Activated T-cell treated with anti-CD3 and anti-CD28 coated beads, Interleukin-2, amount 50 U/mL, for 1 hour (primary cell): Measurements from ENCODE around the gene SEC62.

Source experiments
- DNase-seq: peaks from one replicate; pipeline ENCODE4 v3.0.0-alpha.2; 2020

The SEC62 gene, protein sequence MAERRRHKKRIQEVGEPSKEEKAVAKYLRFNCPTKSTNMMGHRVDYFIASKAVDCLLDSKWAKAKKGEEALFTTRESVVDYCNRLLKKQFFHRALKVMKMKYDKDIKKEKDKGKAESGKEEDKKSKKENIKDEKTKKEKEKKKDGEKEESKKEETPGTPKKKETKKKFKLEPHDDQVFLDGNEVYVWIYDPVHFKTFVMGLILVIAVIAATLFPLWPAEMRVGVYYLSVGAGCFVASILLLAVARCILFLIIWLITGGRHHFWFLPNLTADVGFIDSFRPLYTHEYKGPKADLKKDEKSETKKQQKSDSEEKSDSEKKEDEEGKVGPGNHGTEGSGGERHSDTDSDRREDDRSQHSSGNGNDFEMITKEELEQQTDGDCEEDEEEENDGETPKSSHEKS

GRCh38 chr3:169966428-169966950 lies at the start of gene SEC62:
SEC62 (plus strand) TSS chr3:169966807; CDS start chr3:169966823, 16 bp downstream.
- DNase-seq = peak; percentile 97

- no peak for DNase-seq
Measured at GRCh38 chr3:169923189-169923588, 43.4 kb upstream of the SEC62 start.

DNA sequence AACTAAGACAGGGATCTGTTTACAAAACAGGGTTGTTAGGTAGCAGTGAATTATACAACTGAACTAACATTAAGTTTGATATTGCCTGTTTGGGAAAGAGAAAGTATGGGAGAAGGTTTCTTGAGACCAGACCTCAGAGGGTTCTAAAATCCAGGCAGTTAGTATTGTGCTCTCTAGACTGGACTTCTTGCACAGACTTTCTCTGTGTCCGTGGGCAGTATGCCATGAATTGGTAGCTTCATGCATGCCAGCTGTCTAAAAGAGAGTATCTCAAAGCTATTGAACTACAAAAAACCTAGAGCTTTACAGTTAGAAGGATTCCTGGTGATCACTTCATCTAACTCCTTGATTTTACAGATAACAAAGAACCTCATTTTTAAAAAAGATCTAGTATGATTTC lies 42.8 kb upstream of the SEC62 start:
- no peak for DNase-seq

DNA sequence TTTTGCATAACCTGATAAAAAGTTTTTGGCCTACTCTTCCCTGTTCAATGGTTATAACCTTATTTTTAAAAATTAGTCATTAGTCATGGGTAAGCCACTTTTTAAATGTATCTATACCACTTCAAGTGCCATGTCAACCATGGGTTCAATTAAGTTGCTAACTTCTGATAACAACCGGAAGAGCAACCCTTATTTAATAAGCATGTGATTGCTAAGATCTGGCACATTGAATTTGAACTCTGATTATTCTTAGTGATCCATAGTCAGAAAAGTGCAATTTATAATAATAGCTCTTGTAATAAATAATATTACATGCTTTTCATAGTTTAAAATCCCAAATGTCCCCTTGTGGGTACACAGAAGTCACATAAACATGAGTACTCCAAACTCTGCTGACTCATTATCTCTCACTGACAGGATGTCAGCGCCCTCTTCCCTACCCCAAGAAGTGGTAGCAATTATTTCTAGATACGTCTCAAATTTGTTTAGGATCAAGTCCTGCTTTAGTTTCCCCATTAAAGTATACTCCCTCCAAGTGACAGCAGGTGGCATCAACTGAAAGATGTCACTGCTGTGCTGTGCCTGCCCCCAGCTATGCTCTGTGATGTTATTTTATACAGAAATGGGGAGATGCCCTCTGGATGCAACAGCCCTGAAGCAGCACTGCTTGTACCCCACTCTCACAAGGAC lies 36.6 kb upstream of the SEC62 start:
- DNase-seq = no peak

DNA sequence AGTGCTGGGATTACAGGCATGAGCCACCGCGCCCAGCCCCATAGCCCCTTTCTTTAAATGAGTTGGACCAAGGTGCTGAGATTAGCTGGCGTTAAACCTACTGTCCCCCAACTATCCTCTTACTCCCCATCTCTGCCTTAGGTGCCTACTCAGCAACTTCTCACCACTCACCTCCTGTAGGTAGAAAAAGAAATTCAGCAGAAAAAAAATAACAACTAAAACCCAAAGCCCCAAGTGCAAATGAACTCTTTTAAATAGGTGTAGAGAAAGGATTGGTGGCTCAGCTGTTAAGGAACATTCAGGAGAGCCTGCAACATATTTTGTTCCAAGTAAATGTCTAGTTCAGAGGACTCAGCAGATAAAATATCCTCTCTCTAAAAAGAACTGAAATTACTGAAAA lies 35.8 kb upstream of the SEC62 start:
- no peak for DNase-seq

DNA sequence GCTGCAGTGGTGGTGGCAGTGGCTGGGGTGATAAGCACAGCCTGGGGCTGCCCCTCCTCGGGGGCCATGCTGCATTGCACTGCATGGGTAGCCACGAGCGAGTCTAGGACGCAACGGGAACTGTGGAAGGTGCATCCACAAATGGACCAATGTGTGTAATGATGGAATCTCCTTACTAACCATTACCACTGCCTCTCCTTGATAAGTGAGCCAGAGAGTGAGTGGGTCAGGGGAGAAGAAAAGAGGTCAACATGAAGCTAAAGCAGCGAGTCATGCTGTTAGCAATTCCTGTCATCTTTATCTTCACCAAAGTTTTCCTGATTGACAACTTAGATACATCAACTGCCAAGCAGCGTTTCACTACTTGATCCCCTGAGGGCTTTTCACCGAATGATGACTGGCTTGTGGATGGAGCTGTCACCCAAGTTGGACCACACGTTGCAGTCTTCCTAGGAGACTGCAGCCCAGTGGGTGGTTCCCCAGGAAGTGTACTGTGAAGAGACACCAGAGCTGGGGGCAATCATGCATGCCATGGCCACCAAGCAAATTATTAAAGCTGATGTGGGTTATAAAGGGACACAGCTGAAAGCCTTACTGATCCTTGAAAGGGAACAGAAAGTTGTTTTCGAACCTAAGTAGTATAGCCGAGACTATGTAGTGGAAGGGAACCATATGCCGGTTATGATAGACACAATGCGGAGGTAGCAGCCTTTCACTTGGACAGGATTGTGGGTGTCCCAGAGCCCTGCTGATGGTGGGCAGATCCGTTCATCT lies 34.7 kb upstream of the SEC62 start:
- no peak for DNase-seq

GRCh38 chr3:169939320-169939719 lies 27.3 kb upstream of the SEC62 start:
- DNase-seq = no peak

DNA sequence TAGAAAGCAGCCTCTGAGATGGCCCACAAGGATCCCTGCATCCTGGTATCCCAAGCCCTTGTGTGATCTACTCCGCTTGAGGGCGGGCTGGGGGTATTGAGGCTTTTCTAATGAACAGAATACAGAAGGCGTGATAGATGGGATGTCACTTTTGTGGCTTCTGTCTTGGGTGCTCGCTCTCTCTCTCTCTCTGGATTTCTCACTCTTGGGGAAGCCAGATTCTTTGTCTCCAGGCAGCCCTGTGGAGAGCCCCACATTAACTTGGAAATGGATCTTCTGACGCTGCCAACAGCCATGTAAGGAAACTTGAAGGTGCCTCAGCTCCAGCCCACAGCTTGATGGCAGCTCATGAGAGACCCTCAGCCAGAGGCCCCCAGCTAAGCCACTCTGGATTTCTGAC lies 26.9 kb upstream of the SEC62 start:
- no peak for DNase-seq

DNA sequence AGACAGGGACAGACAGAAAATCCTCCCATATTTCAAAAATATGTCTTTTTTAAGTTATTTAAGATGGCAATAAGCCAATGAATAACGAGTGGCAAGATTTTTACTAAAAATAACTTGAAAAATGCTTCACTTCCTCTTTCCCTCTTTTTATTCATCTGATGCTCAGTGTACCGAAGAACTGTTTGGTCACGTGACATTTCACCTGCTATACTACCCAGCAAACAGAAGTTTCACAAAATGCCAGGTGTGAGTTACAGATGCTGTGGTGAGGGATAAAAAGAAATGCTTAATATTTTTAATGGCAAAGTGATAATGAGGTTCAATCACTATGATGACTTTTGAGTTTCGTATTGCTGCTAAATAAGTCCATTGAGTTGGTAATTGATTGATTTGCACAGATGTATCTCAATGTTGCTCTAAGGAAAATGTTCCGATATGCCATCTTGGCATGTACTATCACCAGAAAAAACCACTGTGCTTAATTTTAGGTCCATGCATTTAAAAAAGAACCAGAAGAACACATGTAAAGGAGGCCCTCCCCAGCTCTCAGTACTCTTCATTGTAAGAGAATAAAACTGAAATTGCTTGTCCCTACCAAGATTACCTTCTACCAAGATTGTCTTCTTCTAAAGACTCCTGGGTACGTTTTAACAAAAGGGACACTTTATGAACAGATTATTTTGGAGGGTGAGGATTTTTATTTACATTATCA lies 26.0 kb upstream of the SEC62 start:
- no peak for DNase-seq

DNA sequence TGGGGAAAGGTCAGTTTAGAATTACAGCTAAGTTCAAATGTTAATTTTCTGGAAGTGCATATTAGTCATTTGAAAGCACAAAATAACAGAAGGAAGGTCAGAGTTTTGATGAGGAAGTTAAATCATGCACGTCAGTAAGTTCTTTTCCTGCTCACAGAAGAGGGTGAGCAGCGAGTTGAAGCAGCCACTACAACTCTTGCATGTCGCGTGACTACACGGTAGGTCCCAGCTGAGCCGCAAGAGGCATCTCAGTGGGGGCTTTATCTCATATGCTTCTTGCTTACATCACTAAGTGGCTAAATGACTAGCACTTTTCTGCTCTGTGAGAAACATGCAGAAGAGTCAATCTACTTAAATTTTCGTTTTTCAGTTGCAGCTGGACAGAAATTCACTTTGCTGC lies 21.3 kb upstream of the SEC62 start:
- no peak for DNase-seq

DNA sequence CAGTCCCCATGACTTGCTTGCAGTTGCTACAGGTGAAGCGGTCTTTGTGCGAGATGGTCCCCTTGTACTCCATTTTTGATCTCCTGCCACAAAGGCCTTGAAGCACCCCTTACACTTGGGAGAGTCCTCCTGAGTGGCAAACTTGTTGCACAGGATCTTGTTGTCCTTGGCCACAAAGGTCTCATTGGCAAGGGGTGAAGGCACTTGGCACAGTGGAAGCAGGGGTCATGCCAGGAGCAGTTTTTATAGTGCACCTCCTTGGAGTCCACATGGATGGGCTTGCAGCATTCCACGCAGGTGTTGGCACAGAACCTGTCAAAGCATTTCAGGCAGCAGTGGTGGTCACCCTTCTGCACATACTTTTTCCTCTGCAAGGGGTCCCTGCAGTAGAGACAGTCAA lies 20.3 kb upstream of the SEC62 start:
- DNase-seq = no peak

DNA sequence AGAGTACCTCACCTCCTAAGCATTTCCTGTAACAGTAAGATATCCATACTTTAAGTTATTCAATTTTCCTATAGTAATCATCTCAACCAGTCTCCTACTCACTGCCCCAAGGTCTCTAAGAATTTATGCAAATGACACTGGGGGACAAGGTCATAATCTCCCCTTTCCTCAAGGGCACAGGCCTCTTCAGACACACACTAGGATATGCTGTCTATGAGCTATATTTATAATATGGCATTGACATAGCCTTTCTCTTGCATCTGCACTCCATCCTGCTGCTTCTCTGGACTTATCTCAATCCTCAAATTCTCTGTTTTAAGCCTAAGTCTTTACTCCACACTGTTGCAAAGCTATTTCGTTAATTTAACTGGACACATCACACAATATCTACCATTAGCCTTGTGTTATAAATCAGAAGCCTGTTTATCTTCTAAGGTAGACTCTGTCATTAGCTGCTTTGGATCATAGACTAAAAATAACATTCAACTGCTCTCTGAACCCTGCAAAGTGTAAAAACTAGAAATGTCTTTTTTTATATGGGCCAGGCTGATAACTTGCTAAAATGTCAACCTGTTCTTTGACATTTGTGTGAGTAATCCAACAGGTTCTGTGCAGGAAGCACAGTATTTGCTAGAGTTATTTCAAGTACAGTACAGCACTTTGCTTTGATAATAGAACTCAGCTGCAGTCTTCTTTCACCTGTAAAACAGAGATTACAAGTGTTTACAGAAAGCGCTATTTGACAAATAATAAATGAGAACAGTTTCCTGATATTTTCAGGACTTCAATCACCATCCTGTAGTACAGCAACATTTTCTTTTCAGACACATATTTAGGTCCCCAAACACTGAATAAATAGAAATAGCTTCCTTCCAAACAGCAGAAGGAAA lies 17.8 kb upstream of the SEC62 start:
- no peak for DNase-seq

DNA sequence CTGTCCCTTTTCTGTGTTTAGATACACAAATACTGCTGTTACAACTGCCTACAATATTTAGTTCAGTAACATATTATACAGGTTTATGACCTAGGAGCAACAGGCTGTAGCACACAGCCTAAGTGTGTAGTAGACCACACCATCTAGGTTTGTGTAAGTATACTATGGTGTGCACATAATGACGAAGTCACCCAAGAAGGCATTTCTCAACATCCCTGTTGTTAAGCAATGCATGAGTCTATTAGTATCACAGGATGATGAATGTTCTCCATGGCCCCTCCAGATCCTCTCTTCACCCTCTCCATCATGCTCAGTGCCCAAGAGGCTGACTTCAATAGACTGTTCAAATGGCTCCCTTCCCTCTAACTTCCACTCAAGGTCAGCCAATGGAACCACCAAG lies 14.6 kb upstream of the SEC62 start:
- no peak for DNase-seq

- no peak for DNase-seq
Measured at GRCh38 chr3:169953462-169954141, 13.0 kb upstream of the SEC62 start.

- DNase-seq = no peak
Measured at GRCh38 chr3:169954142-169954756, 12.4 kb upstream of the SEC62 start.

- DNase-seq = no peak
Measured at GRCh38 chr3:169955406-169955805, 11.2 kb upstream of the SEC62 start.

DNA sequence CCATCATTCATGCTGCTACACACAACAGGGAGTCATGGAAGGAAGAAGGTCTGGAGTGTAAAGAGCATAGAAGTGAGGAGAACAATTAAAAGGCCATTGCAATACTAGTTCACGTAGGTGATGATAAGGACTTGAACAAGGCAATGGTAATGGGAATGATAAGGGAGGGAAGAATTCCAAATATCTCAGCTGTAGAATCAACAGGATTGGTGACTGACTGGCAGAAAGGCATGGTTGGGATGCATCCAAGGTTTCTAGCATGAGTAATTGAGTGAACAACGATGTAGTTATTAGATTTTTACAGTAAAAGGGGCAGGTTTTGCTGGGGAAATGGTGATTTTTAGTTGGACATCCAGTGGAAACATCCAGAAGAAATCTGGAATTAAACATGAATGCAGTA lies 2.4 kb upstream of the SEC62 start:
- DNase-seq = no peak

- DNase-seq = no peak
Measured at GRCh38 chr3:169965562-169966427, 812 bp upstream of the SEC62 start.
